Transverse colon (tissue), 3 donors: ENCODE data around the gene PIK3CD.

ENCODE experiments used
- CTCF ChIP-seq, 5 experiments: fragments of 200-600 bp in 3 of 5; fragments of 450-650 bp in 2 of 5; sonication (generic) in 3 of 5; IDR thresholded peaks; 1 replicate in 2 of 5; 2 replicates in 3 of 5; pipeline ENCODE4 v1.5.1; 2016 to 2017; ENCODE audit warnings: antibody characterized with exemption in 5 of 5, inconsistent platforms in 3 of 5, mild to moderate bottlenecking in 2 of 5, moderate library complexity in 1 of 5
- POLR2A ChIP-seq: fragments of 450-650 bp; IDR thresholded peaks from one replicate; pipeline ENCODE4 v1.6.1; 2016; ENCODE audit warnings: antibody characterized with exemption, mild to moderate bottlenecking, moderate library complexity

- TF ChIP-seq CTCF (IDR thresholded peaks at IDR 0.05) (no peak), POLR2A (no peak)
These were observed 47.5 kb upstream of the PIK3CD start for GRCh38 chr1:9603766-9604753.
